SK-N-SH treated with all-trans-retinoic acid at 6 μM for 48 hours (cell line): Measurements from ENCODE around the gene XPR1.

ENCODE experiments used
- PATZ1 ChIP-seq: fragments of 250-450 bp; sonication (Bioruptor Pico); IDR thresholded peaks from 2 replicates; pipeline ENCODE4 v1.8.0; 2020; ENCODE audit warnings: mild to moderate bottlenecking, moderate library complexity, borderline replicate concordance
- TSHZ2 ChIP-seq: fragments of 250-450 bp; sonication (Bioruptor Pico); IDR thresholded peaks from 2 replicates; pipeline ENCODE4 v1.5.0; 2020; ENCODE audit warnings: mild to moderate bottlenecking, moderate library complexity
- ZFP30 ChIP-seq: fragments of 450-650 bp; formaldehyde crosslinking; IDR thresholded peaks from 2 replicates; pipeline ENCODE4 v1.5.0; 2022; ENCODE audit warnings: mild to moderate bottlenecking, moderate library complexity
- ZNF70 ChIP-seq: fragments of 450-650 bp; formaldehyde crosslinking; IDR thresholded peaks from 2 replicates; pipeline ENCODE4 v1.5.0; 2020; ENCODE audit warnings: mild to moderate bottlenecking, moderate library complexity

- no peak for TF ChIP-seq ZFP30
- no peak for TF ChIP-seq ZNF70 (CRISPR knock-in tag)
- TF ChIP-seq PATZ1 (CRISPR knock-in tag): no peak
- TF ChIP-seq TSHZ2: no peak
These were observed 303.7 kb downstream of the XPR1 start for GRCh38 chr1:180935326-180936109.
